Body of pancreas (tissue), 4 donors: Measurements from ENCODE around the gene GDF2. TPM values are rescaled to one million over a fixed set of nuclear protein-coding genes. Genes with fewer than 3 reads are reported as not detected.
A peak's percentile ranks its signal among the peaks of the same experiment; 100 is the strongest.

Experiments
- ATAC-seq: fragments of 150-250 bp; one replicate; pipeline ENCODE4 v1.9.1; 2016
- DNase-seq, 4 donors: peaks; one replicate each; pipeline ENCODE4 v3.0.0-alpha.2; 2019
- H3K27ac ChIP-seq, 4 donors: fragments of 200-600 bp; sonication (generic); 1 replicate in 3 of 4; 2 replicates in 1 of 4; pipeline versions ENCODE4 v1.5.1 to v1.6.1; 2016 to 2019; ENCODE audit warnings: mild to moderate bottlenecking in 1 of 4, mixed read lengths in 1 of 4, moderate library complexity in 1 of 4
- H3K27me3 ChIP-seq, 2 donors: fragments of 200-600 bp; sonication (generic); one replicate each; pipeline ENCODE4 v1.6.0; 2016; ENCODE audit warnings: mild to moderate bottlenecking in 1 of 2
- H3K36me3 ChIP-seq, 2 donors: fragments of 200-600 bp; sonication (generic); replicated peaks in 1 of 2; 2 replicates each; pipeline ENCODE4 v1.5.1; 2016; ENCODE audit warnings: low read depth in 2 of 2; ENCODE audit not compliant: insufficient read depth in 1 of 2
- H3K4me1 ChIP-seq: fragments of 200-600 bp; sonication (generic); one replicate; pipeline ENCODE4 v1.6.0; 2016
- H3K4me3 ChIP-seq, 2 donors: fragments of 200-600 bp; sonication (generic); 1 replicate in 1 of 2; 2 replicates in 1 of 2; pipeline ENCODE4 v1.5.1; 2016 to 2019
- H3K9me3 ChIP-seq, 3 donors: fragments of 200-600 bp; sonication (generic); 1 replicate in 2 of 3; 2 replicates in 1 of 3; pipeline ENCODE4 v1.5.1; 2016
- POLR2A ChIP-seq, 3 donors: fragments of 450-650 bp; IDR thresholded peaks; one replicate each; pipeline ENCODE4 v1.6.1; 2016; ENCODE audit warnings: antibody characterized with exemption in 3 of 3, mild to moderate bottlenecking in 2 of 3
- WGBS, 2 donors: methylation state at CpG; one replicate each; pipeline ENCODE4 v1.1.5; 2017; 5-methylcytosine and 5-hydroxymethylcytosine counted together
- intact Hi-C: fragments of 100-400 bp; cut with DNase I; formaldehyde crosslinking; loops from one replicate; pipeline ENCODE4 v1.15.1; 2023
- total RNA-seq, 2 donors: library from RNA; depleted of rRNA; stranded (reverse); fragments of >200 nt; gene quantifications; one replicate each; pipeline ENCODE4 v1.1.0, GENCODE V29; 2016
- TF ChIP-seq, protein P1 (sequence below), 7 experiments: fragments of 450-650 bp in 4 of 7; fragments of 200-600 bp in 3 of 7; sonication (generic) in 3 of 7; IDR thresholded peaks; one replicate each; pipeline ENCODE4 v1.5.1; 2016 to 2019; ENCODE audit warnings: antibody characterized with exemption in 7 of 7

GDF2 gene
- total RNA-seq, 2 donors from 2014 or later, result not detected

DNA sequence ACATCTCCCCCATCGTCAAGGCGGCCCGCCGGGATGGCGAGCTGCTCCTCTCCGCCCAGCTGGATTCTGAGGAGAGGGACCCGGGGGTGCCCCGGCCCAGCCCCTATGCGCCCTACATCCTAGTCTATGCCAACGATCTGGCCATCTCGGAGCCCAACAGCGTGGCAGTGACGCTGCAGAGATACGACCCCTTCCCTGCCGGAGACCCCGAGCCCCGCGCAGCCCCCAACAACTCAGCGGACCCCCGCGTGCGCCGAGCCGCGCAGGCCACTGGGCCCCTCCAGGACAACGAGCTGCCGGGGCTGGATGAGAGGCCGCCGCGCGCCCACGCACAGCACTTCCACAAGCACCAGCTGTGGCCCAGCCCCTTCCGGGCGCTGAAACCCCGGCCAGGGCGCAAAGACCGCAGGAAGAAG, 12.2 kb upstream of the GDF2 start:
- Histone ChIP-seq H3K27ac (peak overlapping the region; percentile 54 to 83 (median 72)), H3K4me3 (no peak overlapping the region), H3K36me3 (peaks cover 0 to 1% of the 10 kb centered on the region in 2 donors), H3K27me3 (no peaks in the 10 kb centered on the region), H3K9me3 (no peaks in the 10 kb centered on the region), H3K4me1 (peaks cover 76% of the 10 kb centered on the region)
- intact Hi-C loops, result no loop called here
- DNase-seq (no peak), ATAC-seq (no peak)
- WGBS, 2 donors, result 88 to 92% methylated on average over 10 to 30 of the region's 37 CpGs
- TF ChIP-seq, protein P1, sequence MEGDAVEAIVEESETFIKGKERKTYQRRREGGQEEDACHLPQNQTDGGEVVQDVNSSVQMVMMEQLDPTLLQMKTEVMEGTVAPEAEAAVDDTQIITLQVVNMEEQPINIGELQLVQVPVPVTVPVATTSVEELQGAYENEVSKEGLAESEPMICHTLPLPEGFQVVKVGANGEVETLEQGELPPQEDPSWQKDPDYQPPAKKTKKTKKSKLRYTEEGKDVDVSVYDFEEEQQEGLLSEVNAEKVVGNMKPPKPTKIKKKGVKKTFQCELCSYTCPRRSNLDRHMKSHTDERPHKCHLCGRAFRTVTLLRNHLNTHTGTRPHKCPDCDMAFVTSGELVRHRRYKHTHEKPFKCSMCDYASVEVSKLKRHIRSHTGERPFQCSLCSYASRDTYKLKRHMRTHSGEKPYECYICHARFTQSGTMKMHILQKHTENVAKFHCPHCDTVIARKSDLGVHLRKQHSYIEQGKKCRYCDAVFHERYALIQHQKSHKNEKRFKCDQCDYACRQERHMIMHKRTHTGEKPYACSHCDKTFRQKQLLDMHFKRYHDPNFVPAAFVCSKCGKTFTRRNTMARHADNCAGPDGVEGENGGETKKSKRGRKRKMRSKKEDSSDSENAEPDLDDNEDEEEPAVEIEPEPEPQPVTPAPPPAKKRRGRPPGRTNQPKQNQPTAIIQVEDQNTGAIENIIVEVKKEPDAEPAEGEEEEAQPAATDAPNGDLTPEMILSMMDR (IDR thresholded peaks at IDR 0.05), result no peak
- TF ChIP-seq POLR2A (IDR thresholded peaks at IDR 0.05), result no peak

DNA sequence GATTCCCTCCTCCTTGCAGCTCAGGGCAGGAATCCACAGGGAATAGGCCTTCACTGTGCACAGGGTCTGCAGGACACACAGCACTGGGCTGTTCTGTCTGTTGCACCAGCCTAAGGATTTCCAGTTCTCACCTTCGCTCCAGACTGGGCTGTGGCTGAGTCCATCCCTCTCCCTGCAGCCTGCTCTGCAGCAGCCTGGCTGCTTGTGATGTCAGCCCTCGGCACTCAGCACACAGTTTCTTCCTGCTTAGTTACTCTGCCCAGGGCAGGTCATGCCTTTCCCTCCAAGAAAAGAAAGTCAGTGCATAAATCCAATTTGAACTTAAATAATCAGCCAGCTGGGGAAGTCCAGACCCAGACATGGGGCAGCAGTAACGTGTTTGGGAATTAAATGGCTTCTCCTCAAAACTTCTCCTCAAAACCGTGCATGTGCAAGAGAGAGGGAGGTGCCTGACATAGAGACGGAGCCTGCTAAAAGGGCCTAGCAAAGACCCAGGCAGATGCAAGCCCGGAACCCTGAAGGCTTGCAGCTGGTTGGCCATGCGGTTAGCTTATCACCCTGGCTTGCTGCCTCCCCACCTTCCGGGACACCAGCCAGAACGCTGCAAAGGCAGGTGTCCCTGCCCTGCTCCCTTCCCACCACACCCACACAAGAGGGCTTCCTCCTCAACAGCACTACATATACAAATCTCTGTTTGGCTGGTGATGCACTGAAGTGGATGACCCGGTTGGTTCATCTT, 10.9 kb upstream of the GDF2 start:
- H3K27ac ChIP-seq, result peak overlapping the region; percentile 54 to 83 (median 72)
- ATAC-seq, result peak; percentile 93
- intact Hi-C loops, result no loop called here
- no peaks in the 10 kb centered on the region for H3K27me3 ChIP-seq
- DNase-seq, result peak; percentile 94 to 96 (median 95)
- H3K9me3 ChIP-seq, result no peaks in the 10 kb centered on the region
- WGBS, 2 donors, result 19 to 27% methylated on average over 7 to 10 of the region's 10 CpGs
- H3K4me1 ChIP-seq, result peaks cover 74% of the 10 kb centered on the region
- H3K4me3 ChIP-seq, result no peak overlapping the region
- TF ChIP-seq, protein P1 (IDR thresholded peaks at IDR 0.05), result peak in 1 of 7 experiments; percentile 1
- peak in 2 of 3 donors; percentile 25 to 34 for TF ChIP-seq POLR2A (IDR thresholded peaks at IDR 0.05)
- peaks cover 0 to 1% of the 10 kb centered on the region in 2 donors for H3K36me3 ChIP-seq

DNA sequence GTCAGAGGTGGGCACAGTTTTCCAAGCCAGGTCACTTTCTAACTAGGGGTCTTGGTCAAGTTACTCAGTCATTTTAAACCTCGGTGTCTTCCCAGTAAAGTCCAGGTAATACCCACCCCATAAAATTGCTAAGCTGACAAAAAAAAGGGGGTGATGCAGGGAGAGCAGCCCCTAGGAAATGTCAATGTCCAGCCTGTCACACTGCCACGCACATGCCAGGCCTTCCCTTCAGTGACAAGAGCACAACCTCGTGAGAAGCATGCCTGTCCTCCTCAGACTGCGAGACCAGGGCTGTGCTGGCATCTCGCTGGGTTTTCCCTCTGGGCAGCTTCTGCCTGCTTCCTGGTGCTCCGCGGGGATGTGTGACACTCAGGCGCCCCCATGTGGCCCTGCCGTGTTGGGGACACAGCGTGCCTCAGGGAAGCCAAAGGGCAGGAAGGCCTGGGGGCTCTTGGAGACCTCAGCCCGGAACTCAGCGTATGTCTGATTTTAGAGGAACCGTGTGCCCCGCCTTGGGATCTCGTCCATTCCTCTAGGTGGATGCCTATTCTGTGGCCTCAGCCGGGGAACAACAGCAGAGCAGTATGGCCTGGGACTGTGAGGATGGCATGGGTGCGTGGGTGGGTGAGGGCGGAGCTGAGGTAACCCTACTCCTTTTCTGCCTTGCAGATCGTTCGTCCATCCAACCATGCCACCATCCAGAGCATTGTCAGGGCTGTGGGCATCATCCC, 10.2 kb upstream of the GDF2 start:
- intact Hi-C loops, result no loop called here
- TF ChIP-seq POLR2A (IDR thresholded peaks at IDR 0.05), result no peak
- TF ChIP-seq, protein P1 (IDR thresholded peaks at IDR 0.05), result peak; percentile 80 to 95 (median 93)
- DNase-seq (peak; percentile 91 to 93 (median 92)), ATAC-seq (peak; percentile 82)
- Histone ChIP-seq H3K4me1 (peaks cover 67% of the 10 kb centered on the region), H3K27ac (peak overlapping the region in 3 of 4 donors; percentile 66 to 83 (median 72)), H3K36me3 (peaks cover 0 to 1% of the 10 kb centered on the region in 2 donors), H3K9me3 (no peaks in the 10 kb centered on the region), H3K27me3 (no peaks in the 10 kb centered on the region), H3K4me3 (no peak overlapping the region)
- WGBS, 2 donors, result 8 to 21% methylated on average over 11 to 20 of the region's 20 CpGs

DNA sequence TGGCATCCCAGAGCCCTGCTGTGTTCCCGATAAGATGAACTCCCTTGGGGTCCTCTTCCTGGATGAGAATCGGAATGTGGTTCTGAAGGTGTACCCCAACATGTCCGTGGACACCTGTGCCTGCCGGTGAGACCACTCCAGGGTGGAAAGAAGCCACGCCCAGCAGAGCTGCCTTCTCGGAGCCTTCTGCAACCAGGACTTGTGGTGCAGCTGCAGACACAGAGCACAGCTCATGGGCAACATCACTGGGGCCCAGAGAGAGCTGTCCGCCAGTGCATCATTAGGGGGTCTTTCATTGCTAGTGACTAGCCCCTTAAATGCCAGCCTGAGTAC, 9.6 kb upstream of the GDF2 start:
- Histone ChIP-seq H3K4me3 (no peak overlapping the region), H3K27ac (no peak overlapping the region), H3K9me3 (no peaks in the 10 kb centered on the region), H3K27me3 (no peaks in the 10 kb centered on the region), H3K4me1 (peaks cover 61% of the 10 kb centered on the region), H3K36me3 (peaks cover 0 to 1% of the 10 kb centered on the region in 2 donors)
- ATAC-seq, result no peak
- intact Hi-C loops, result no loop called here
- no peak for DNase-seq
- WGBS, 2 donors, result 77 to 84% methylated on average over 4 to 6 of the region's 7 CpGs
- TF ChIP-seq POLR2A (IDR thresholded peaks at IDR 0.05), result no peak
- TF ChIP-seq, protein P1 (IDR thresholded peaks at IDR 0.05), result no peak
